Measurements from ENCODE around the gene IL3RA.

IL3RA gene

DNA sequence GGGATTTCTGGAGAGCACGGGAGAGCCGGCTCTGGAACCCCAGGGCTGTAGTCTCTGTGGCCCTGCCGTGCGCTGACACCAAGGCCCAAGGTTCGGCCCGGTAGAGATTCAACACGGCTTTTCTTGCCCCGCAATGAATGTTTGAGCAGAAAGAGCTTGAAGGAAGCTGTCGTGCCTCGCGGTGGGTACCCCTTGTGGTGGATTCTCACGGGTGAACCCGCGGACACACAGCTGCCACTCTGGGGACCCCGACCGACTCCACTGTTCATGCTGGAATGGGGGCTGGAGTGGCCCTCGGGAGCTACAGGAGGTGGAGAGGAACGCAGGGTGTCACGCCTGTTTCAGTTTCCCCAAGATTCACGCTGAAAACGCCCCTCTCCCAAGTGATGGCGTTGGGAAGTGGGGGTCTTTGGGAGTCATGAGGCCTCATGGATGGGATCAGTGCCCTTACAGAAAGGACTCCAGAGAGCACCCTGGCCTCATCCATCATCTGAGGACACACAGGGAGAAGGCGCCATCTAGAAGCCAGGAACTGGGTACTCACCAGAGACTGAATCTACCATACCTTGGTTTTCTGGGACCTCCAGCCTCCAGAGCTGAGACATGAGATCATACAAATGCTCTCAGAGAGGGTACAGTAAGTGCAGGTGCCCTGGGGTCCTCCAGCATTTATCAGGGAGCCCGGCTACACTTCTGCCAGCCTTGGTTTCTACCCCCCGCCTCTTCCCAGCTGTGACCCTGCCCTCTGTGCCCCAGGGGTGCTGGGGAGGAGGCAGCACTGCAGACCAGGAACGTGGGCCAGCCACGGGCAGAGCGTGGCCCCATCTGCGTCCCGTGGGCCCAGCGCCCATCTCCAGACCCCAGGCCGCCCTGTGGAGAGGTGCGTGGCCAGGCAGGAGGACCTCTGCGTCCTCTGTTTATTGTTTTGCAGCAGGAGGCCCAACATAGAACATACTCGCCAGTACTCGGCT is 49.0 kb downstream of the IL3RA start:
- DNase-seq = no peak

DNA sequence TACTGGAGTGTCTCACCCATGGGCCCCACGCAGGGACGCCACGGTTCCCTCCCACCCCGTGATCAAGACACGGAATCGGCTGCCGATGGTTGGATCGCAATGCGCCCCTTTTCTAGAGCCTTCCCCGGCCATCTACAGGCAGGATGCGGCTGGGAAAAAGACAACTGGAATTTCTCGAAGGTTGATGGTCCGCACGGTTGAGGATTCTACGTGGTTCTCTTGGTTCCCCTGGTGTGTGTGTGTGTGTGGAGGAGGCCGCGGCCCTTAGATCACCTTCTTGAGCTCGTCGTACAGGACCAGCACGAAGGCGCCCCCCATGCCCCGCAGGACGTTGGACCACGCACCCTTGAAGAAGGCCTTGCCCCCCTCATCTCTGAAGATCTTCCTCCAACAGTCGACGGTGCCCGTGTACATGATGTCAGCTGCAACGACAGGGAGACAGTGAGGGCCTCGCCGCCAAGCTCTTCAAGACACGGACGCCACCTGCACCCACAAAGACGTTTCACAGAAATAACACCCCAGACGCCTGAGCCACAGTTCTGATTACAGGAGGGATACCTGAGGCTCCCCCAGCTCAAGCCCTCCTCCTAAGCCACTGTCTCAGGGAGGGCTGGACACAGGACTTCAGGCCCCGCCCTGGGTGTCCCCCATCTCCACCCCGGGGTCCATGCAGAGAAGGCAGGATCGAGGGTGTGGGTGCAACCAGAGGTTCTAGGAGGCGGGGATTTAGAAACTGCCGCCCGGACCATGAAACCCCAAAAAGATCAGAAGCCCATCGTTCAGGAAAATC is 49.9 kb downstream of the IL3RA start:
- no peak for DNase-seq

GRCh38 chrX:1387141-1387776 is 50.7 kb downstream of the IL3RA start:
- no peak for DNase-seq

DNA sequence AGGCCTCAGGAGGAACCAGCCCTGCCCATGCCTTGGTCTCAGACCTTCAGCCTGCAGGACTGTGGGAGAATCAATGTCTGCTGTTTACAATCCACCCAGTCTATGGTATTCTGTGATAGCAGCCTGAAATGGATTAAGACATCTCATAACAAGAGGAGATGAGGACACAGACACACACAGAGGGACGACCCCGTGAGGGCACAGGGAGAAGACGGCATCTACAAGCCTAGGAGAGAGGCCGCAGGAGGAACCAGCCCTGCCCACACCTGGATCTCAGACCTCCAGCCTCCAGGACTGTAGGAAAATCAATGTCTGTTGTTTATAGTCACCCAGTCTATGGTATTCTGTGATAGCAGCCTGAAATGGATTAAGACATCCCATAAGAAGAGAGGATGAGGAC is 52.1 kb downstream of the IL3RA start:
- DNase-seq = no peak

DNA sequence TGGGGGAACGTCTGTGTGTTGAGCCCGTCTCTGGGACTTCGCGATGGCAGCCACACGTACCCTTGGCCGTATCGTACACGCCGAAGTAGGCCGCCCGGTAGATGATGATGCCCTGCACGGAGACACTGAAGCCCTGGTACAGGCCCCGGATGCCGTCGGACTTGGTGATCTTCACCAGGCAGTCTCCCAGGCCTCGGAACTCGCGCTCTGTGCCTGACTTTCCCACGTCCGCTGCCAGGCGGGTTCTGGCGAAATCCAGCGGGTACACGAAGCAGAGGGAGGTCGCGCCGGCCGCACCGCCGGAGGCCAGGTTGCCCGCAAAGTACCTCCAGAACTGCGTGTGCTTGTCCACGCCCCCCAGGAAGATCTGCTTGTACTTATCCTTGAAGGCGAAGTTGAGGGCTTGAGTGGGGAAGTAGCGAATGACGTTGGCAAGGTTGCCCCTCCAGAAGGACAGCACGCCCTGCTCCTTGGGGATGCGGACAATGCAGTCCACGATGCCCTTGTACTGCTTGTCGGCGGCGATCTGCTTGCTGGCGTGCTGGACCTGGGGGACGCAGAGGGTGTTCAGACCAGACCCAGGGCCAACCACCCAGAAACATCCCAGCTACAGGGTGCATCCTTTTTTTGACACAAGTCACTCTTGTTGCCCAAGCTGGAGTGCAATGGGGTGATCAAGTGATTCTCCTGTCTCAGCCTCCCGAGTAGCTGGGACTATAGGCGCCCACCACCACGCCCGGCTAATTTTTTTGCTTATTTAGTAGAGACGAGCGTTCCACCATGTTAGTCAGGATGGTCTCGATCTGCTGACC is 52.8 kb downstream of the IL3RA start:
- DNase-seq = no peak

GRCh38 chrX:1389993-1390285 is 53.4 kb downstream of the IL3RA start:
- no peak for DNase-seq

DNA sequence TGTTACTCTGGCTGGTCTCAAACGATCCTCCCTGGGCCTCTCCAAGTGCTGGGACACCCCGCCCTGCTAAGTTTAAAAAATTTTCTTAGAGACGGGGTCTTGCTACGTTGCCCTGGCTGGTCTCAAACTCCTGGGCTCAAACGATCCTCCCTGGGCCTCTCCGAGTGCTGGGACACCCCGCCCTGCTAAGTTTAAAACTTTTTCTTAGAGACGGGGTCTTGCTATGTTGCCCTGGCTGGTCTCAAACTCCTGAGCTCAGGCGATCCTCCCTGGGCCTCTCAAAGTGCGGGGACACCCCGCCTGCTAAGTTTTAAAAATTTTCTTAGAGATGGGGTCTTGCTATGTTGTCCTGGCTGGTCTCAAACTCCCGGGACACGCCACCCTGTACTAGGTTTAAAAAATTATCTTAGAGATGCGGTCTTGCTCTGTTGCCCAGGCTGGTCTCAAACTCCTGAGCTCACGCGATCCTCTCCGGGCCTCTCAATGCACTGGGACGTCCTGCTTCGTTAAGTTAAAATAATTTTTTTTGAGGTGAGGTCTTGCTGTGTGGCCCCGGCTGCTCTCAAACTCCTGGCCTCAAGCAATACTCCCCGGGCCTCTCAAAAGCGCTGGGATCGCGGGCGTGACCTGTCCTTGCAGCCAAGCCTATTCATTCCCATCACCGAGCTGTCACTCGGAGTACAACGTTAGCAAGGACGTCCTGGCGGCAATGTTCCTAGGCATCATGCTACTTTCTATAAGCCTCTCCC is 54.2 kb downstream of the IL3RA start:
- no peak for DNase-seq

DNA sequence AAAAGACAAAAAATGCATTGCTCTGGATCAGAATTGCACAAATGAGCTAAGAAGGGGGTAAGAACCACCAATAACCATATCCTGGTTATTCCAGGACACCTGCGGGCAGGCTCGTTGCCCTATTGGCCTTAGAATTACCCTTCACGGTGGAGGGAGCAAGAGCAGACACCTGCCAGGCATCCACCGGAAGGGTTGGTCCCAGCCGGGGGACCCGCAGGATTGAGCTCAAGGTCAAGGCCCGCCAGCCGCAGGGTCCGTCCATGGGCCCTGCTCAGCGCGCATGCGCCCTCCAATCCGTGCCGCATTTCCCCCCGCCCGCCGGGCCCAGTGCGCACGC is 54.8 kb downstream of the IL3RA start:
- DNase-seq = no peak

DNA sequence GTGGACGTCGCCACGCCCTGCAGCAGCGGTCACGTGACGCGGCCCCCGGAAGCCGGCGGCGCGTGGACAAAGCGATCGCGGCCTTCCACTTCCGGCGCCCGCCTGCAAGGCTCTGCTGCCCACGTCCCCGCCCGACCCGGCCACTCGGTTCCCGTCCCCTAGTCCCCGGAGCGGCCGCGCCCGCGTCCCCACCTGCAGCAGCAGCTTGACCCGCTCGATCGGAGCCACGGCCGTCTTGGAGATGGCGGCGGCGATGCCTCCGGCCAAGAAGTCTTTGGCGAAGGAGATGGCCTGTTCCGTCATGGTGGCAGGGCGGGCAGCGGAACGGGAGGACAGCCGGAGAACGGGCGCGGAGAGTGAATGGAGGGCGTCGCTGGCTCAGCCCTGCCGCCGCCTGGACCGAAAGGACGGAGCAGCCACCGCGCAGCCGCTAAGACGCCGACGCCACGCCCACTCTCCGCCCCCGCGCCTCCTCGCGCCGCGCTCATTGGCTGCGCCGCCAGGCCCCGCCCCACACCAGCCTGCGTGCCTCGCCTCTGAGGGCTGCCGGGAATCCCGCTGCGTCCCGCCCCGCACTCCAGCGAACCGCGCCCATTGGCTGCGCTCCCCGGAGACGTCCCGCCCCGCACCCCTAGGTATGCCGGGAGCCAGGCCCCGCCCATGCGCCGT is 55.3 kb downstream of the IL3RA start, which contains the start of gene SLC25A6:
Gene SLC25A6 (minus strand): TSS at position 407 of the 669 bp plus-strand sequence. CDS start 104 bp downstream, at position 303.
- peak; percentile 99 for DNase-seq

DNA sequence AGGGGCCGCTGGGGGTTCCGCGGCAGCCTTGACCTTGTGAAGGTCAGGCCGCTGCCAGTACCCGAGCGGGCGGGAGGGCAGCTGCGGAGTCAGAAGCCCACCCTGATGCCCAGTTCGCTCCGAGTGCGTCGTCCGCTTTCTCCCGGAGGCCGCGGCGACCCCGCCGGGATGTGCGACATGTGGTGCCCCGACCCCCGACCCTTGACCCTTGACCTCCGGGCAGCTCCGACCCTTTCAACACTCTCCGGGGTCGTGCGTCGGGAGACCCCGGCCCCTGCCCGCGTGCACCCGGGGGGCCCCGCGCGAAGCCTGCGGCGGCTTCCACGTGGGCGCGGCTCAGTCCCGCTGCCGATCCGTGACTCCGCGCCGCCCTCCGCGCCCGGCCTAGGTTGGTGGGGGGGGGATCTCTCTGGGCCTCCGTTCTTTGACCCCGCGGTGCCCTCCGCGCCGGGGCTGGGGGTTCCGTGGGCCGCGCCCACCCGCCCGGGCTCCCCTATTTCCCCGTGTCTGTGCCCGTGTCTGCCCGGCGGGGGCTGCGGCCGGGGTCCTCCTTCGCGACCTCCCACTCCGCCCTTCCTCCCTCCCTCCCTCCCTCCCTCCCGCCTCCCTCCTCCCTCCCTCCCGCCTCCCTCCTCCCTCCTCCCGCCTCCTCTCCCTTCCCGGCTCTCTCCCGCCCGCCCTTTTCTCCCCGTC is 55.9 kb downstream of the IL3RA start:
- peak; percentile 47 to 67 for DNase-seq

DNA sequence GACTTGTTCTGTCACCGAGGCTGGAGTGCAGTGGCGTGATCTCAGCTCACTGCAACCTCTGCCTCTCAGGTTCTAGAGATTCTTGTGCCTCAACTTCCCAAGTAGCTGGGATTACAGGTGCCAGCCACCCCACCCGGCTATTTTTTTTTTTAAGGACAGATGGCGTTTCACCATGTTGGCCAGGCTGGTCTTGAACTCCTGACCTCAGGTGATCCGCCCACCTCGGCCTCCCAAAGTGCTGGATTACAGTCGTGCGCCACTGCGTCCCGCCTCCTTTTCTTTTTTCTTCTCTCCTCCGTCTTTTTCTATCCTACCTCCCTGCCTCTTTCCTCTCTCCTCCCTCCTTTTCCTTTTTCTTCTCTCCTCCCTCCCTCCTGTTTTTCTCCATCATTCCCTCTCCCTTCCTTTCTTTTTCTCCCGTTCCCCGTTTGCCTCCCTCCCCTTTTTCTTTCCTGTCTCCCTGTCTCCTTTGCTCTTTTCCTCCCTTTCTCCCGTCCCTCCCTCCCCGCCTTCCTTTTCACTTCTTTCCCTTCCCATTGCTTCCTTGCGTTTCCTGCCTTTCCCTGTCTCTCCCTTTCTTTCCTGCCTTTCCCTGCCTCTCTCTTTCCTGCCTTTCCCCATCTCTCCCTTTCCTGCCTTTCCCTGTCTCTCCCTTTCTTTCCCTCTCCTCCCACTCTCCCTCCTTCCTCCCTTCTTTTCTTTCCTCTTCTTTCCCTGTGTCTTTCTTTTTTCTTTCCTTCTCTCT is 57.5 kb downstream of the IL3RA start:
- no peak for DNase-seq

DNA sequence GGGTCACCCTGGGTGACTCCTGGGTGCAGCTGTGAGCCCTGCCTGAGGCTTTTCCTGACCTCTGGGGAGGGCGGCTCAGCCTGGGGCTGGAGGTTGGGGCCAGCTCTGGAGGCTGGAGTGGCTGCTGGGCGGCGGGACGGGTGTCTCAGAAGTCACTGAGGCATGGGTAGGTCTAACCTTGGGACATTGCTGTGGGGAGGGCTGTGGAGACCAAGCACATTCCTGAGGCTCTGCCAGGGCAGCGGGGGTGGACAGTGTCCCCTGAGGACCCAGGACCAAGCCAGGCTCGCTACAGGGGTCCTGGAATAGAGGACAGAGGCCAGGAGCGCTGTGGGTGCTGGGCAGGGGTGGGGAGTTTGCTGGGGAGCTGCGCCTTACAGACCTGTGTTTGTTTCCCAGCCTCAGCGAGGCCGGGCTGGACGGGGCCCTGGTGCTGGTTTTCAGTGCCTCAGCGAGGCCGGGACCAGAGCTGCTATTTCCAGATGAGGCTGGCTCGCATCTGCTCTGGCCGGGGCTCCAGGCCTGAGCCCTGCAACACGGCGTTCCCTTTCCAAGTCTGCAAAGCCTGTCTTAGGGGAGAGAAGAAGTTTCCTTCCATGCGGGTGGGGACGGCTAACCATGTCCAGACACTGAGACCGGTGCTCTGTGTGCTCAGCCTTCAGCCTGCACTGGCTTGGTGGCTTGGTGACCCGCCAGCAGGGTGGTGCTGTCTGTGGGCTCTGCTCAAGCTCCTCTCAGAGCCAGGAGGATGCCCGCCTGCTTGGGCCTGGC is 58.3 kb downstream of the IL3RA start:
- no peak for DNase-seq

GRCh38 chrX:1395646-1396216 is 59.1 kb downstream of the IL3RA start:
- no peak for DNase-seq

DNA sequence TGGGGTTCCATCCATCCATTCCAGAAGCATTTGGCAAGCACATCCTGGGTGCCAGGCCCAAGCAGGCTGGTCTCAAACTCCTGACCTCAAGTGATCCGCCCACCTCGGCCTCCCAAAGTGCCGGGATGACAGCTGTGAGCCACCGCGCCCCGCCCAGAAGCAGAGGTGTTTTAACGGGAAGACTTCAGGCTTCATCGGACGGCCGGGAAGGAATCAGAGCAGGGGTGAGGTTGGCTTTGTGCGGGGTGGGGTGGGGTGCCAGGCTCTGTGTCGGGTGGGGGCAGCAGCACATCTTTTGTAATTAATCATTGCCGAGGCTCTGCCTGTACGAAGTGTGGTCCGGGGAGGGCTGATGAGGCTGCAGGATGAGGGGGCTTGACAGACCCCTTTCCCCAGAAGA is 60.4 kb downstream of the IL3RA start:
- DNase-seq = no peak

DNA sequence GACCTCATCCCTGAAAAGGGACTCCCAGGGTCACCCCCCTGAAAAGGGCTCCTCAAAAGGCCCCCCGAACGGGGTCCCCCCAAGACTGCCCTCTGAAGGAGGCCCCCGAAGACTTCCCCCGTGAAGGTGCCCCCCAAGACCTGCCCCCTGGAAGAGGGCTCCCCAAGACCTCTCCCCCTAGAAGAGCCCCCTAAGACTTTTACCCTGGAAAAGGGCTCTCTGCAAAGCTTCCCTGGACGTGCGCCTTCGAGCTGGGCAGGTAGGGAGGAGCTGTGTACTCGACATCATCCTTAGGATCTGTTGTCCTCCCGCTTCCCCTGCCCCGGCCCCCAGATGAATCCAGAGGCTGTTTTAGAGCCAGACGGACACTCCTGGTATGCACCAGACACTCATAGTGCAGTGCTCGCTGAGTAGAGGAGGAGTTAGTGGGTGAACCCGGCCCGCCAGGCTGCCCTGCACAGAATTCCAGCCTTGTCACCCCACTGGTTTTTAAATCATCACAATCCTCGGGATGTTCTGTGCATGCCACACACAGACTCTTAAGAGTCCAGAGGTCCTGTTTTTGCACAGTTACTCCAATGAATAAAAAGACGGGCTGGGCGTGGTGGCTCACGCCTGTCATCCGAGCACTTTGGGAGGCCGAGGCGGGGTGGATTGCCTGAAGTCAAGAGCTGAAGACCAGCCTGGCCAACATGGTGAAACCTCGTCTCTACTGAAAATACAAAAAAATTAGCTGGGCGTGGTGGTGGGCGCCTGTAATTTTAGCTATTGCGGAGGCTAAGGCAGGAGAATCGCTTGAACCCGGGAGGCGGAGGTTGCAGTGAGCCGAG is 61.1 kb downstream of the IL3RA start:
- no peak for DNase-seq

DNA sequence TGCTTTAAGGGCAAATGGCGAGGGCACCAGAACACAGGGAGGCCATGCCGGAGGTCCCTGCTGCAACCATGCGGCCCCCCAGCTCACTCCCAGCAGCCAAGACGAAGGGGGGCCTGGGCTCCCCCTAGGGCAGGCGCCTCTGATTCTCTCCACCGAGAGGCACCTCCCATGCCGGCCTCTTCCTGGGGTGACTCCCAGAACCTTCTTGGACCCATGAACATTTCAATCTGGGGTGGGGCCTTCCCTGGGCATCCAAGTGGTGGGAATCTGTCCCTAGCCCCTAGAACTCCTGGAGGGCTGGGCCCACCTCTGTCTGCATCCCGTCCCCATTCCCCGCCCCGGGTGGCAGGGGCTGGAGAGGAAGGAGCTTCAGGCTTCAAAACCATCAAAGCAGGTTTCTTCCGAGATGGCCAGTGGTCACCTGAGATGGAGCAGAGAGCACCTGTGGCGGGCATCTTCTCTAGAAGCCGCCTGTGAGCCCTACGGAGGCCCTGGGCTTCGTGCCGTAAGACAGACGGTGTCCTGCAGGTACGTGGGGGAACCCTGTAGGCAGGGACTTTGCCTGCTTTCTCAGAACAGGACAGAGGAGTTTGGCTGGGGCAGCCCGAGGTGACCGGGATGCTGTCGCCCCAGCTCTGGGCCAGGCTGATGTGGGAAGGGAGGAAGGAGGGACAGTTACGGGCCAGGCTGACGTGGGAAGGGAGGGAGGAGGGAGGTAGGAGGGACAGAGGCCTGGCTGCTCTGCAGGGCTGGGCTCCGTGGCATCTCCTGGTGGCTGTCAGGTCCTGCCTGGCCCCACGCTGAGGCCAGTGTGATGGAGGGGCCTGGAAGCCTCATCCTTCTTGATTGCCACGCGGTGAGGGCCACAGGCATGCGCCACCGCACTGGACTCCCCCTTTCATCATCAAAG is 62.1 kb downstream of the IL3RA start:
- DNase-seq = no peak

GRCh38 chrX:1400049-1400448 is 63.5 kb downstream of the IL3RA start:
- DNase-seq = no peak
